LNCaP clone FGC (cell line): ENCODE results near the gene ITGA8.

ENCODE experiments used
- DNase-seq: peaks from one replicate; pipeline ENCODE4 v3.0.0-alpha.2; 2011; ENCODE audit warnings: low read depth
- H3K4me3 ChIP-seq: 2 replicates; pipeline ENCODE4 v1.5.1; 2011; ENCODE audit warnings: mild to moderate bottlenecking, low read depth, low read length, control low read depth
- TF ChIP-seq, protein P1 (sequence below): IDR thresholded peaks from 2 replicates; pipeline ENCODE4 v1.5.1; 2012; ENCODE audit warnings: mild to moderate bottlenecking; ENCODE audit not compliant: control insufficient read depth, insufficient read depth; ENCODE audit errors: extremely low read depth

ITGA8 gene

DNA sequence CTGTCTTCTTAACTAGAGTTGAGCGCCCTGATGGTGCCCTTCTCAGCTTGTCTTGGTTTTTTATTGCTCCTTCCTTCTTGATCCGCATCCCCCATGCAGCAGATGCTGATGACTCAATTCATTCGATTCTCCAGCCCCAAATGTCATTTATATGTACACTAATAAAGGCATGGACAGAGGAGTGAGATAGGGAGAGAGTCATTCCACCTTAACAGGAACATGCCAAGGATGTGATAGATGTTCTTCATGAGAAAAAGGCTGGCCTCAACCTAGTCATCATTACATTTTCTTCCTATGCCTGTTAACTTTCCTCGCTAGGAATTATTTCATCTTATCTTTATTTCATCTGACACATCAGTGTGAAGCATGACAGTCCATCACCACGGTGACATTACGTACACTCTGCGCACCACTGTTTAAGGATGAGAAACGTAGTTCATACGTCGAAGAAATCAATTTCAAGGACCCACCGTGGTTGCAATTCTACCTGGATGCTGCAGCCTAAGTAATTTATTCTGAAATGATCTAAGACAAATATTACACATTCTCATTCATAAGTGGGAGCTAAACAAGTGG is 198.3 kb downstream of the ITGA8 start:
- TF ChIP-seq, protein P1, sequence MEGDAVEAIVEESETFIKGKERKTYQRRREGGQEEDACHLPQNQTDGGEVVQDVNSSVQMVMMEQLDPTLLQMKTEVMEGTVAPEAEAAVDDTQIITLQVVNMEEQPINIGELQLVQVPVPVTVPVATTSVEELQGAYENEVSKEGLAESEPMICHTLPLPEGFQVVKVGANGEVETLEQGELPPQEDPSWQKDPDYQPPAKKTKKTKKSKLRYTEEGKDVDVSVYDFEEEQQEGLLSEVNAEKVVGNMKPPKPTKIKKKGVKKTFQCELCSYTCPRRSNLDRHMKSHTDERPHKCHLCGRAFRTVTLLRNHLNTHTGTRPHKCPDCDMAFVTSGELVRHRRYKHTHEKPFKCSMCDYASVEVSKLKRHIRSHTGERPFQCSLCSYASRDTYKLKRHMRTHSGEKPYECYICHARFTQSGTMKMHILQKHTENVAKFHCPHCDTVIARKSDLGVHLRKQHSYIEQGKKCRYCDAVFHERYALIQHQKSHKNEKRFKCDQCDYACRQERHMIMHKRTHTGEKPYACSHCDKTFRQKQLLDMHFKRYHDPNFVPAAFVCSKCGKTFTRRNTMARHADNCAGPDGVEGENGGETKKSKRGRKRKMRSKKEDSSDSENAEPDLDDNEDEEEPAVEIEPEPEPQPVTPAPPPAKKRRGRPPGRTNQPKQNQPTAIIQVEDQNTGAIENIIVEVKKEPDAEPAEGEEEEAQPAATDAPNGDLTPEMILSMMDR = no peak
- no peak overlapping the region for H3K4me3 ChIP-seq
- no peak for DNase-seq

DNA sequence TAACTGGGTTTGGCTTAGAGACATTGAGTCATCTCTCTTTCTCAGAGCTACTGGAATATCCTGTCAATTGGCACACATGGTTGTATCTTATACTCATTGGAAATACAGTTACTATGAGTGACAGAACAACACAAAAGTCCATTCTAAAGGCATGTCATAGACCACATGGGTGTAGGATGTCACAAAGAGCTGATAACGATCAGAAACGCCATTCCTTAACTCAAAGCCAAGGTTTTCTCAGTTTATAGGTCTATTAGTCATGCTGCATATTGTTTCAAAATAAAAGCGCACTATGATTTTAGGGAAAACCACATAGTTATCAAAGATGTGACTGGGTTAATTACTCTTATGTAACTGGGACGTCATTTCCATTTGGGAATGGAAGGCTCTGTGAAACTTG is 201.5 kb downstream of the ITGA8 start:
- peak; percentile 69 for DNase-seq
- TF ChIP-seq, protein P1 = no peak
- no peak overlapping the region for H3K4me3 ChIP-seq

DNA sequence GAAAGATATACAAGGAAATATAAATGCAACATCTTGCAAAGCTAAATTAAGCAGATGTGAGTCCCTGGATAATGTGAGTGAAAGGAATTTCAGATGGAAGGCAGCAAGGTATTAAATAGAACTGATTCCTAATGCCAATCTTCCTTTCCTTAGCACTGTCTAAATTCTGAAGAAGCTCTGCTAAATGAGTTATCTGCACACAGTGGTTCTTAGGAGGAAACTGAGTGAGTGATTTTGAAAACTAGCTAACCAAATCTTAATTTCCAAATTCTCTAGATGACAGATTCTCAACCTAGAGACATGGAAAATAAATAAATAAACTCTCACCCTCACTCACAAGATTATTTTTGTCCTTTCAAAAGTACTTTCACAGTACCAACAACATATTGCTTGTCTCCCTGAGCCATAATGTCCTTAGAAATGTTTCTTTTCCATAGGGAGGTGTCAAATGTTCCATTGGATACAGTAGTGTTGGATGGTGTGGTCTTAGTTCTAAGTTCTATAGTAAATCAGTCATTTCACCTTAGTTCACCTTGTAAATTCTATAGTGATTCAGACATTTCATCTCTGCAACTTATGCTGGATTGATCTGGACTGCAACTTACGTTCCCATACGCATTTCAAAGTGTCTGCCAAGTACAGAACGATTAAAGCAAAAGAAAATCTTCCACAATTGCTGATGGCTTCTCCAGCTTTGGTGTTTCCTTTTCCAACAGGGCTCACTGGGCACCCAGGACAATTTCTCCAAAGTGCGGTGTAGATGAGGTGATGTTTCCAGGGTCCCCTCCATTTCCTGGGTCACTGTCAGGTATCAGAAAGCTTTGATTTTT is 203.3 kb downstream of the ITGA8 start:
- TF ChIP-seq, protein P1 = no peak
- H3K4me3 ChIP-seq = no peak overlapping the region
- DNase-seq = no peak

DNA sequence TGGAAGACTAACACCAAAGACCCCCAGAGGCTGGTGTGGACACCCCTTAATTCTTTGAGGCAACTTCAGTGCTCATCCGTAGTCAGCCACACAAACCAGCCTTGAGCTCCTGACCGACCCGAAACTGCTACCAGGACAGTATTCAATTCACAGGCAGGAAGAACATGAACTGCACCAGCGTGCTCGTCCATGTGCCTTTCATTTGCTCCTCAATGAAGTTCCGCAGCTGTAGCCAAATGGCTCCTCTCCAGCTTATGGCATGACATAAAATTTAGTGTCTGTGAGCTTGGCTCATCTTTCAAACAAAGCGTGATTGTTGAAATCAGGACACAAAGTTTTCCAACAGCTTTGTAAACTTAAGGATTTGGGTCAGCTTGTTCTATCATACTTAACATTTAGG is 204.5 kb downstream of the ITGA8 start:
- DNase-seq = peak; percentile 92
- TF ChIP-seq, protein P1 = no peak

DNA sequence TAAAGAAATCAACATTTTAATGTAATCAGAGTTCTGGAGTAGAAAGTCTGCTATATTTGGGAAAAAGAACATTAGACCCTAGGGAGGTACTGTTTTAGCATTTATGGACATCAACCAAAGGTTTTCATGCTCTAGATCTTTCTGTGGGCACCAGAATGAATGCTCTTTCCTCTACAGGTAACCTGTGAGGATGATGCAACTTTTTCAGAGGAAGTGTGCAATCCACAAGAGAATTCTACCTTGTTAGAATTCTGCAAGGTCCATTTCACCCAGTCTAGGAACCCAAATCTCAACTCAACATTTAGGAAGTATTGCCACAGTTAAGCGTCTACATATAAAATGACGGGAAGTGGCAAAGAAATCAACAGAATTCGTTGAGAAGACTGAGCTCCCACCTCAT is 208.8 kb downstream of the ITGA8 start:
- TF ChIP-seq, protein P1 = no peak
- H3K4me3 ChIP-seq = no peak overlapping the region
- DNase-seq = no peak

More for the DNA sequence above, 204.5 kb downstream of the ITGA8 start:
- no peak overlapping the region for H3K4me3 ChIP-seq

DNA sequence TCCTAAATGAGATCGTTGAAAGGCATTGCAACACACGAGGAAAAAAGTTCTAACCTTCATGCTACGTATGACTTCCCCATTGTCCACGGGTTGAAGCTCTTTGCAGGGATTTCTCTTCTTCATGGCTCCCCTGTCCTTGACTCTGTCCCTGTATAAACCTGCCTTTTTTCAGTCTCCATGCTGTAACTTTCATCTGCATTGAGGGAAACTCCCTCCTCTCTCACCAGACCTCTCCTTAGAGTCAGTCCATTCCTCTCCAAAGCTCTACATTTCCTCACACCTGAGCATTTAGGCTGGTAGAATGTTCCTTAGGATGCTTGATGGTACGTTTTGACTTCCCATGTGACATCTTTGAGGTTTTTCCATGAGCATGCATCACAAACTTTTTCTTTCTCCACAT is 214.4 kb downstream of the ITGA8 start:
- TF ChIP-seq, protein P1 = no peak
- DNase-seq = no peak

More for the DNA sequence above, 214.4 kb downstream of the ITGA8 start:
- no peak overlapping the region for H3K4me3 ChIP-seq
